Stimulated activated CD8-positive, alpha-beta memory T cell treated with anti-CD3 and anti-CD28 coated beads, Interleukin-2, amount 100 ng/mL, for 48 hours (primary cell): Measurements from ENCODE around the gene OGT.
"Not testable (repeated sequence)": the region's sequence is repeated elsewhere in the genome, so short reads cannot be mapped to it uniquely, and the experiment has no call there.

ENCODE experiments used
- DNase-seq, 2 donors: peaks; one replicate each; pipeline ENCODE4 v3.0.0-alpha.2; 2020; ENCODE audit warnings: low read depth in 2 of 2

The OGT gene

DNA sequence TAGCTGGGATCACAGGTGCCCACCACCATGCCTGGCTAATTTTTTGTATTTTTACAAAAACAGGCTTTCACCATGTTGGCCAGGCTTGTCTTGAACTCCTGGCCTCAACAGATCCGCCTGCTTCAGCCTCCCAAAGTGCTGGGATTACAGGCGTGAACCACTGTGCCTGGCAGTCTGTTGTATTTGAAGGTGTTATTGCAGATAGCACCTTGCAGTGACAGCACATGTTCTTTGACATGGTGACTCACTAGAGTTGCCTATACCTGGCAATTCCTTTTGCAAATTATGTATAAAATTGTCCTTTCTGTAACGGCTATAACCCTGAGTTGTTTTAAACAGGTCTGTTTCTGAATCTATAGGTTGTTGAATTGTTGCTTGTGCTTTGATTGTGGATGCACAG, 7.9 kb downstream of the OGT start:
- no peak for DNase-seq

DNA sequence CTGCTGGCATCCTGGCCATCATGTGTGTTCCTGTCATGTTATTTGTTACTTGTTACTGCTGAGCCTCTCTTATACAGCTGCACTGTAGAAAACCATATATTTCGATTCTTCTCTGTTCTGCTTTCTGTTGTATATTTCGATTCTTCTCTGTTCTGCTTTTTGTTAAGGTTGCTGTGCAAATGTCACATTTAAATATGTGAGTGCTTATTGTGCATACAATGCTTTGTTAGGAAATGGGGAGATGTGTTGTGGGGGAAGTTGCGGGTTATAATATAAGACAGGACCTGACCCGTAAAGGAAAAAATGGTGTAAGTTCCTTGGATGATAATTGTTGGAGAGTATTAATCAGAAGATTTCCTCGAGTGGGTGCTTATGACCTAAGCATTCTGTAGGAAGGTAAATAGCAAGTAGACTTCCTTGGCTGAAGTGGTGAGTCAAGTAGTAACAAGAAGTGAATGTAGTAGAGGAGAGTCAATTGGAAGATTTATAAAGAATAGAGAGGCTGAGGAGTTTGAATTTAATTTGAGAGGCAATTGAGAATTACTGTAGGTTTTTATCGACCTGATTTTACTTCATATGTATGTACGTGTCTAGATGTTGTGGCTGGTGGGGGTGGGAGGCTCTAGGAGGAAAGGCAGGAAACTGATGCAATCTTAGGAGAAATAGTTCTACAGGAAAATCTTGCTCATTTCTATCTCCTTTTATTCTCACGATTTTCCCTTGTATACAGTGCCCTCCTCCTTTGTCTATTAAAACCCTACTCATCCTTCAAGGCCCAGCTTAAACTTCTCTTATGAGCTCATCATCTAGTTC, 8.5 kb downstream of the OGT start:
- no peak for DNase-seq

DNA sequence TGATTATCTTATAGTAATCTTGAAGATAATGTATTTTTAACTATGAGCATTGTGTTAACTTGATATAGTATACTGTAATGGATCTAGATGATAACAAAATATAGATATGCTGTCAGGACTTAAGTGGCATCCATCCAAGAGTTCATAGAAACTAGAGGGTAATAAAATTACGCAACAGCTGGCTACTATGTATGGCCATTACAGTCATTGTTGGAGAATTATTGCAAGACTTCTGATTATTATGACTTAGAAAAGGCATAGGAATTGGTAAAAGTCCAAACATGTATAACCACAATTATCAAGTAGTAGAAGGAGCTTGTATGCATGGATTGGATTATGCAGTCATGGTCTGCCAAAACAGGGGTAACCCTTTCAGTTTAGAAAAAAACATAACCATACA, 9.5 kb downstream of the OGT start:
- no peak for DNase-seq

DNA sequence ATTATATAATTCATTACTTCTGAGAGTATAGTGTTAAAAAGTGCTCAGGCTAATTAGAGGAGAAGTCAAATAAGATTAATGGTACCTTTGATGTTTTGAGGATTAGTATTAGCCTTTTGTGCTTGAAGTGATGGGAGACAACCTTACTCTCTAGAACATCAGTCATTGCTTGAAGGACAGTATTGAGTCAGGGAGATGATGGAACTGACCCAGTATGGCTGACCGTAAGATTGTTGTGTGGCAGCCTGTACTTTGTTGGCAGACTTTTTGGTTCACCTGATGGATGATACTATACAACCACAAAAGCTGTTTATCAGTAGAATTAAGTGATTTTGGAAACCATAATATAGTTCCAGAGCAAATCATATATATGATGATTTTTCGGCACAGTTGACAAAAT, 9.9 kb downstream of the OGT start:
- no peak for DNase-seq

DNA sequence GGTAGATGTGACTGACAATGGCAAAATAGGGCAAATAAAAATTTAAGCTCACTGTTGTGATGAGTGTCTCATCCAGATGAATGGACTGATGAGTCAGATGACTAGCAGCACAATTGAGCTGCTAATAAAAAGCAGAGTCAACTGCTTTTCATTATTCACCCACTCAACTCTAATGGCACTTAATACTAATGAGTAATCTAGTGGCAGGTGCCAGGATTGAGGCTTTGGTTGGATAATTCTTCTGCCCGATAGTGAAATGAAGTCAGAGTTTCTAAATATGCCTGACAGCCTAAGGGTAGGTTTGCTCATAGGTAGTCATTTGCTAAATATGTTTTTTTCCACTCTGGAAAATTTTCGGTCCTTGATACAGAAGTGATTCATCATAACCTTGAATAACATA, 10.4 kb downstream of the OGT start:
- no peak for DNase-seq

DNA sequence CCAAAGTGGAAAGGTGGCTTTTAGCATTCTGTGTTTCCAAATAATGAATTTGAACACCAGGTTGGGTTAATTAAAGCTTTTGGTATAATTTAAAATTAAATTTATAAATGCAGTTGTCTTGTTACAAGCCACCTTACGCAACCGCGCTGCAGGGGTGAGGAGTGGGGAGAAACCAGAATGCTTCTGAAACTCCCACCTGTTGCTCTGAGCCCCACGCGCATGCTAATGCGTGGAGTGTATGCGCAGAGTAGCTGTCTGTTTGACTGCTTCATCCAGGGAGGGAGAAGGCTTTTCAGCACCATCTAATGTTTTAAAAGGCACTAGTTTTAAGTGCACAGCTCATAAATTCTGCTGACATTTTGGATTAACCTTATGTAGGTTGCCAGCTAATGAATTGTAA, 12.5 kb downstream of the OGT start:
- DNase-seq, result no peak

DNA sequence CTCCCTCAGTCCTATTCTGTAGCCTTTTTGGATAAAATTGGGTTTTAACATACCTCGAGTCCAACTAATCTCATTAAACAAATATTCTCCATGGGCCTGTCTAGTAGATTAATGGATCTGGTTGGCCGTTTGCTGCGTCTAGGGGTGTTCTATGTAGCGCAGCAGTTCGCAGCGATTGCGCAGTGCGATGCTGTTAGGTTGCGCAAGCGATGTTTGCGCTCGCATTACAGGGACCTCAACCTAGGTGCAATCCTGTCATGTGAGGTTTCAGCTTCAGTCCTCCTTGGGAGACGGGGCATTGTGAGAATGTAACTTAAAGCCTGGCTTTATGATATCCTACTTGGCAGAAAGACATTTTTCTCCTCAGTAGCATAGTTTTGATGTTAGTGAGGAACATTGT, 14.0 kb downstream of the OGT start:
- no peak for DNase-seq

DNA sequence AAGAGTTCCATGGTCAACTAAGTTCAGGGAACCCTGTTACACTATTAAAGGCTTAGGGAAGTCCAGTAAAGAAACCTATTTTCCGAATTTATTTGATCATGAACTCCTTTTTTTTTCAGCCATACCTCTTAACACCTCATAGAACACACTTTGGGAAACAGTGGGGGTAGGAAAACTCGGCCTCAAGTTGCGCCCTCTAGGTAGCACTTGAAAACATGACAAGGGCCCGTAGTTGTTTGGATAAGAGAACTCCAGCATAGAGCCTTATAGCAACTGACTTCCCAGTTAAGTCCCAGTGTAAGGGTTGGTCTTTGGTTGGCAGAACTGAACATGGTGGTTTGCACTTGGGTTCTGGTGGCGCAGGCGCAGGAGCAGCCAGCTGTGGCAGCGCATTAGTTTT, 14.4 kb downstream of the OGT start:
- DNase-seq, result no peak

DNA sequence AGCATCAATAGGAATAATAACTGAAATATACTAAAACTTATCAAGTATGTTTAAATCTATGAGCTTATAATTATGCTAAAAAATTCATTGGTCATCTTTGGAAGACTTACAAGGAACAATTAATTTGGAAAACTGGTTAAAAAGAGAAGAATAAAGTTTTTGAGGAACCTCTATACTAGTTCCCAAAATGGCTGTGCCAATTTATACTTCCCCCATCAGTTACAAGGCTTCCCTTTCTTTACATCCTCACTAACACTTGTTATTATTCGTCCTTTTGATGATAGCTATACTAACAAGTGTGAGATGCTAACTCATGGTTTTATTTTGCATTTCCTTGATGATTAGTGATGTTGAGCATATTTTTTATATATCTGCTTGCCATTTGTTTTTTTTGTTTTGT, 17.1 kb downstream of the OGT start:
- no peak for DNase-seq

DNA sequence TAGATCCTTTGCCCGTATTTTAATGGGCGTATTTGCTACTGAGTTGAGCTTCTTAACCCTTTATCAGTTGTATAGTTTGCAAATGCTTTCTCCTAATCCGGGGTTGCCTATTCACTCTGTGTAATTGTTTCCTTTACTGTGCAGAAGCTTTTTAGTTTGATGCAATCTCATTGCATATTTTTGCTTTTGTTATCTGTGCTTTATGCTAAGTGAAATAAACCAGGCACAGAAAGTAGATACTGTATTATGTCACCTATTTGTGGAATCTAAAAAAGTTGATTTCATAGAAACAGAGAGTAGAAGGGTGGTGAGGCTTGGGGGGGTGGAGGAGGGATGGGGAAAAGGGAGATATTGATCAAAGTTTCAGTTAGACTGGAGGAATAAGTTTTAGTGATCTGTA, 17.7 kb downstream of the OGT start:
- DNase-seq, result no peak

DNA sequence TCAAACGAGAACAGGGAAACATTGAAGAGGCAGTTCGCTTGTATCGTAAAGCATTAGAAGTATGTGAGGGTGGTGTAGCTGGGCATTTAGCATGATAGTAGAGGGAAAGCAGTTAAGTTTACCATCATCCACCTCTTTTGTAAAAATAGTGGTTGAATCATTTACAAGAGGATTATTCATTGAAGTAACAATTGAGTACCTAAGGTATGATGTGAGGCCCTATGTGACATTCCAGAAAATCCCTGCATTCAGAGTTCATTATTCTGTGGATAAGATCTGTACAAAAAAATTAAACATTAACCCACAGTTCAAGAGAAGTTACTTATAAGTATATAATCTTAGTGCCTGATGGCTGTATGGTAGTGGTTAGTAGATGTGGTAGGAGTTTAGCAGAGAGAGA, 23.1 kb downstream of the OGT start:
- DNase-seq, result no peak

DNA sequence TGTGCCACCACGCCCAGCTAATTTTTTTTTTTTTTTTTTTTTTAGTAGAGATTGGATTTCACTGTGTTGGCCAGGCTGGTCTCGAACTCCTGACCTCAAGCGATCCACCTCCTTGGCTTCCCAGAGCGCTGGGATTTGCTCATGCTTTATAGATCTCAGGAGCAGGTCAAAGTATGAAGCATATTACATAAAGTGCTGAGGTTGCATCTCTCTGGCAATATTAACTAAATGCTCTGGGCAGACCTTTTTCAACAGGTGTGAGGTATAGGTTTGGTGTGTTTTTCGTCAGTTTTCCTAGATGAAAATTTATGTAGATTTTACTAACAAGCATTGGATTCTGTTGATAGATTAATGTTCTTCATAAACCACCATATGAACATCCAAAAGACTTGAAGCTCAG, 26.0 kb downstream of the OGT start:
- no peak for DNase-seq

DNA sequence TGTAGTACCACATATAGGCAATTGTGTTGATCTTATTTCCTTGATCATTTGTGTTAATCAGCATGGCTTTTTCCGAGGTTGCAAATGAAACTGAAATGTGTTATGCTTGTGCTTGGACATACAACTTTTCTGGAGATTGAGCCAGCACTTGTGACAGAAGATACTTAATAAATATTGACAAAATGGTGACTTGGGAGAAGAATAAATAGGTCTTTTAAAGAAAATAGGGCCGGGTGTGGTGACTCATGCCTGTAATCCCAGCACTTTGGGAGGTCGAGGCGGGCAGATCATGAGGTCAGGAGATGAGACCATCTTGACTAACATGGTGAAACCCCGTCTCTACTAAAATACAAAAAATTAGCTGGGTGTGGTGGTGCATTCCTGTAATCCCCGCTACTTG, 26.9 kb downstream of the OGT start:
- not testable (repeated sequence) for DNase-seq

DNA sequence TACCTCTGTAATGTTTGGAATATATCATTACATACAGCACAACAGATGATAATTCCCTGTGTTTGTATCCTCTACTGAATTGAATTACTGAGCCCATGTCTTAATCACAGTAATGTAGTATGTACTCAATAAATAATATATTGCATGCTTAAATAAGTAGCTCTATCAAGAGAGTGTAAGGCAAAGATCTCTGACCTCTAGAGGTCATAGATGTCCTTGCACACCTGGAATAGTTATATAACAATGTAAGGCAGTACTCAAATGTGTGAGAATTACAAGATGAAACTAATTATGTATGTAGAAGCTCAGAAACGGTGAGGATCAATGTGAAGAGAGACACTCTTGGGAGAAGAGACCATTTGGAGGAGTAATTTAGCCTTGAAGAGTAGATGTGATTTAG, 31.0 kb downstream of the OGT start:
- DNase-seq, result no peak

DNA sequence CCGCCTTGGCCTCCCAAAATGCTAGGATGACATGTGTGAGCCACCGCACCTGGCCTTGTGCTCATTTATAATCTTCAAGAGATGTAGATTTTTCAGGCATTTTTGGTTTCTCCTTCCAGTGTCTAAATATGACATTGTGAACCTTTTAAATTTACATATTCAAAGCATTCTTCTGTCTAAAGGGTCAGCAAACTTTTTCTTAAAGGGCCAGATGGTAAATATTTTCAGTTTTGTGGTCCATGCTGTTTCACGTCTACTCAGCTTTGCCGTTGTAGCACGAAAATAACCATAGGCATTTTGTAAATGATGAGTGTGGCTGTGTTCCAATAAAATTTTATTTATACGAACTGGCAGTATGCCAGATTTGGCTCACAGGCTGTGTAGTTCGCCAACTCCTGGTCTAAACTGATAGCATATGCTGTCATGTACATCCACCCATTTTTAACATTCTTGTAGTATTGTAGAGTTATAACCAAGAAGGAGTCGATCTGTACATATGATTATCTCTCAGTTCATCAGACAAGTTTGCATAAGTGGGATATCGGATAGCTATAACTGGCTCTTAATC, 32.7 kb downstream of the OGT start:
- no peak for DNase-seq

DNA sequence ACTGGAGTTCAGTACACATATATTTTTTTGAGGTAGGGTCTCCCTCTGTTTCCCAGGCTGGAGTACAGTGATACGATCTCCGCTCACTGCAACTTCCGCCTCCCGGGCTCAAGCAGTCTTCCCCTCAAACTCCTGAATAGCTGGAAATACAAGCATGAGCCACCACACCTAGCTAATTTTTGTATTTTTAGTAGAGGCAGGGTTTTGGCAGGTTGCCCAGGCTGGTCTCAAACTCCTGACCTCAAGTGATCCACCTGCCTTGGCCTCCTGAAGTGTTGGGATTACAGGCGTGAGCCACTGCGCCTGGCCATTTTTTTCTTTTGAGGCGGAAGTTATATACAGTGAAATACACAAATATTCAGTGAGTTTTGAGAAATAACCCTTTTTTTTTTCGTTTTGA, 38.5 kb downstream of the OGT start:
- DNase-seq, result not testable (repeated sequence)

DNA sequence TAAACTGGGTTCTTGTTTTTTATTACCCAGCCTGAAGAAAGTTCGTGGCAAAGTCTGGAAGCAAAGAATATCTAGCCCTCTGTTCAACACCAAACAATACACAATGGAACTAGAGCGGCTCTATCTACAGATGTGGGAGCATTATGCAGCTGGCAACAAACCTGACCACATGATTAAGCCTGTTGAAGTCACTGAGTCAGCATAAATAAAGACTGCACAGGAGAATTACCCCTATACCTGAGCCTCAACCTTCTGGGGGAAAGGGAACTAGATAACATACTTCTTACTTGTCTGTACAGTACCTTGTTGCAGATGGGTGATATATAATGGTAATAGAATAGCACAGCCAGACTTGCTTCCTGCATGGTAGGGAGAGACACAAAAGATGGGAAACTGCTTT, 40.7 kb downstream of the OGT start:
- no peak for DNase-seq

DNA sequence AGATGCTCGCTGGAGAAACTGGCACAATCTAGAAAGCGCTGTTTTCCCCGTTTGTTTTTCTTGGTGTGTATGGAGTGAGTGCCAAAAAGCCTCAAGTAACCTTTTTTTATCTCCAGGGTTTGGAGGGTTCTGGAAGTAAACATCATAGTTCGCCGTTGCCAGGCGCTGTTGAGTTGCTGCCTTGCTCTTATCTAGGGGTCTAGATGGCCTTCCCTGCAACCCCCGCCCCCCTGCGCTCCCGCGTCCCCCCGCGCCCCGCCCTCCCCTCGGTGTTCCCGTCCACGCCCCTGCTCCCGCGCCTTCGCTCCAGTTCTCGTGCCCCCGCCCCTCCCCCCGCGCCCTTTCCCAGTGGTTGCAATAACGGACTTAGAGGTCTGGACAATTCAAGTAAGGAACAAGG, 44.8 kb downstream of the OGT start:
- DNase-seq, result no peak

DNA sequence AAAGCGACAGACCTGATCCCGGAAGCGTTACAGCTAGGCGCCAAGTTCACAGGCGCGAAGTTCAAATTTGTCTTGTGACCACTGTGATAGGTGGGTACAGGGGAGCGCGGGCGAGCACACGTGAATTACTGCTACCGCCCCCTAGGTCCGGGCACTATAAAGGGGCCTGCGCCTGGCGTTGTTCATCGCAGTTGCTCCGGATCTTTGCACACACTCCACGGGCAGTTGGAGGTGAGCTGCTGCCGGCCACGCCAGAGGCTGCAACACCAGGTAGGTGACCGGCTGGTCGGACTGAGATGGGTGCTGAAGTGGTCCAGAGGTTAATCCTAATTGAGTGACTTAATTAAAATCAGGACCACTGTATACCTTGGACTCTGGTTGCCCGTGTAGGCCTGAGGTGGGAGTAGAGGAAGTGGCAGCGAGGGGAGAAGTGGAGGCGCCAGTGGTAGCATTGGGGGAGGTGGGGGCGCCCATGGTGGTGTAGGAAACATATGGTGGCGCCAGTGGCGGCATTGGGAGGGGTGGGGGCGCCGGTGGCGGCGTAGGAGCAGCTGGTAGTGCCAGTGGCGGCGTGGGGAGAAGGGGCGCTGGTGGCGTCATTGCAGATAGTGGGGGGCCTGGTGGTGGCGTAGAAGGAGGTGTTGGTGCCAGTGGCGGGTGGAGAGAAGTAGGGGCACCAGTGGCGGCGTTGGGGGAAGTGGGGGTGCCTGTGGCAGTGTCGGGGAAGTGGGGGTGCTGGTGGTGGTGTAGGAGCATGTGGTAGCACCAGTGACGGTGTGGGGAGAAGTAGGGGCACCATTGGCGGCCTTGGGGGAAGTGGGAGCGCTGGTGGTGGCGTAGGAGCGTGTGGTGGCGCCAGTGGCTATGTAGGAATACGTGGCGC, 45.6 kb downstream of the OGT start, which contains the start of gene GCNA:
GCNA (plus strand) TSS at position 185 of the 883 bp plus-strand sequence. CDS start 2,385 bp downstream, outside the sequence.
- no peak for DNase-seq

DNA sequence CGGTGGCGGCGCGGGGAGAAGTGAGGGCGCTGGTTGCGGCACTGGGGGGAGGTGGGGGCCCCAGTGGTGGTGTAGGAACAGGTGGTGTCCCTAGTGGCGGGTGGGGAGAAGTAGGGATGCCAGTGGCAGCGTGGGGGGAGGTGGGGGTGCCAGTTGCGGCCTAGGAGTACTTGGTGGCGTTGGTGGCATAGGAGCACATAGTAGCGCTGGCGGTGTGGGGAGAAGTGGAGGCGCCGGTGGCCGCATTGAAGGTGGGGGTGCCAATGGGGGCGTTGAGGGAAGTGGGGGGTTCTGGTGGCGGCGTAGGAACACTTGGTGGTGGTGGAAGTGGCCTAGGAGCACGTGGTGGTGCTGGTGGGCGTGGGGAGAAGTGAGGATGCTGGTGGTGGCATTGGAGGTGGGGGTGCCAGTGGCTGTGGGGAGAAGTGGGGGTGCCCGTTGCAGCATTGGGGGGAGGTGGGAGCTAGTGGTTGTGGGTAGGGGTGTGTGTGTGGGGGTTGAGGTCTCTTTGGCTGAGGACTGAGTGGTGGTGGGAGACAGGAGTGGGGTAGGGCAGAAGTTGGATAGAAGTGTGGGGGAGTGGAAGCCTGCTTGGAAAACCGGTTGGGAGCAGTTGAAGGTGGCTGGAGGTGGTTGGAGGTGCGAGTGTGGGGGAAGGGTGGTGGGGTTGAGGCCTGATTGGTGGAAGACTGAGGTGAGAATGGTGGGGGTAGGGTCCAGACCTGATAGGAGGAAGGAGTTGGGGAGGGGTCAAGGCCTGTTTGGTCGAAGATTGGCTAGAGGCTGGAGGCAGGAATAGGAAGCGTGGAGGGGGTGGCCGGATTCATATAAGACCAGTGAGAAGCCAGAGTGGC, 46.5 kb downstream of the OGT start:
- DNase-seq, result no peak

DNA sequence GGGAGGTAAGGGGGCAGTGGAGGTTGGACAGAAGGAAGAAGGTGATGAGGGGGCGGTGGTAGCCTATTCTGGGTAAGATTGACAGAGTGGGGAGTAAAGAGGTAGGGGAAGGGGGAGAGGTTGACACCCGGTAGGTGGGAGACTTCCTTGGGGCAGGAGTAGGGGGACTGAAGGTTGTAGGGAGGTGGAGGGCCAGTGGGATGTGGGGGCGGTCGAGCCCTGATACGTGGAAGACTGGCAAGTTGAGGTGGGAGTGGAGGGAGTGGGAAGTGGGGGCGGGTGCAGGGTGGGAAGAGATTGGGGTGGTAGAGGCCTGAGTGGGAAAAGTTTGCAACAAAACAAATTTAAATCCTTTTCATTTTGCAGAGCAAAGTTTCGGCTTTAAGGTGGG, 47.1 kb downstream of the OGT start:
- no peak for DNase-seq

DNA sequence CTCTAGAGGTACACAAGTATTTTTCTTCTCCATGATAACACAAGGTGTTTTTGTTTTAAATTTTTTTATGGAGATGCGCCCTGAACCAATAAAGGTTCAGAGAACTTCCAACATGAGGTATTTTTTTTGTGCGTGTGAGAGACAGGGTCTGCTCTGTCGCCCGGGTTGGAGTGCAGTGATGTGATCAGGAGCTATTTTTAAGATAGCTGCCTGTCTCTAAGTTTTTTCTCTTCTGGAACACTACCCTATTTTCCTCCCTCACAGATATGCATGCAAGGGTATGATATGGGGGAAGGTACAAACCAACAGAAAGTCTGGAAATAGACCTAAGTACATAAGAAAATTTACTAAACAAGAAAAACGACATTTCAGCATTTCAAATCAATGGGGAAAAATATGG, 48.3 kb downstream of the OGT start:
- no peak for DNase-seq
